Measurements from ENCODE around the gene PTCH1. TPM values are rescaled to one million over a fixed set of nuclear protein-coding genes. Genes with fewer than 3 reads are reported as not detected.

PTCH1 gene
- total RNA-seq, 1 donor from 2014 or later = 1.6 TPM

DNA sequence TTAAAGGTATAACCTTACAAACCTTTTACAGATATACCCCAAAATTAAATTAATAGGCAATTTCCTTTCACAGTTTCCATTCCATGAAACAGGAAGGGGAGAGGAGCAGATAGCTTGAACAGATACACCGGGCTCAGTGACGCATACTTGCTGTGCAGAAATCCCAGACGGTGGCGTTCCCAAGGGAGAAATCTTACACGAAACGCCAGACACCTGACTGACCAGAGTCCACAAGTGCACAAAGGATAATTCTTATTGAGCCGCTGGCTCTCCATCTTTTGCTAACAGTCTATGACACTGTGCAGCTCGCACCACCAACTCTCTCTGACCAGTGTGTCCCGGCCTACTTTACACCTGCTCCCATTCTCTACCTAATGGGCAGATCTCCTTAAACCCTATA lies 37.4 kb downstream of the PTCH1 start:
- TF ChIP-seq, protein P1, sequence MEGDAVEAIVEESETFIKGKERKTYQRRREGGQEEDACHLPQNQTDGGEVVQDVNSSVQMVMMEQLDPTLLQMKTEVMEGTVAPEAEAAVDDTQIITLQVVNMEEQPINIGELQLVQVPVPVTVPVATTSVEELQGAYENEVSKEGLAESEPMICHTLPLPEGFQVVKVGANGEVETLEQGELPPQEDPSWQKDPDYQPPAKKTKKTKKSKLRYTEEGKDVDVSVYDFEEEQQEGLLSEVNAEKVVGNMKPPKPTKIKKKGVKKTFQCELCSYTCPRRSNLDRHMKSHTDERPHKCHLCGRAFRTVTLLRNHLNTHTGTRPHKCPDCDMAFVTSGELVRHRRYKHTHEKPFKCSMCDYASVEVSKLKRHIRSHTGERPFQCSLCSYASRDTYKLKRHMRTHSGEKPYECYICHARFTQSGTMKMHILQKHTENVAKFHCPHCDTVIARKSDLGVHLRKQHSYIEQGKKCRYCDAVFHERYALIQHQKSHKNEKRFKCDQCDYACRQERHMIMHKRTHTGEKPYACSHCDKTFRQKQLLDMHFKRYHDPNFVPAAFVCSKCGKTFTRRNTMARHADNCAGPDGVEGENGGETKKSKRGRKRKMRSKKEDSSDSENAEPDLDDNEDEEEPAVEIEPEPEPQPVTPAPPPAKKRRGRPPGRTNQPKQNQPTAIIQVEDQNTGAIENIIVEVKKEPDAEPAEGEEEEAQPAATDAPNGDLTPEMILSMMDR (IDR thresholded peaks at IDR 0.05; ENCODE audit: insufficient read depth, low read length, severe bottlenecking) = no peak
- DNase-seq (ENCODE audit: low read depth) (no peak), FAIRE-seq (no peak)

DNA sequence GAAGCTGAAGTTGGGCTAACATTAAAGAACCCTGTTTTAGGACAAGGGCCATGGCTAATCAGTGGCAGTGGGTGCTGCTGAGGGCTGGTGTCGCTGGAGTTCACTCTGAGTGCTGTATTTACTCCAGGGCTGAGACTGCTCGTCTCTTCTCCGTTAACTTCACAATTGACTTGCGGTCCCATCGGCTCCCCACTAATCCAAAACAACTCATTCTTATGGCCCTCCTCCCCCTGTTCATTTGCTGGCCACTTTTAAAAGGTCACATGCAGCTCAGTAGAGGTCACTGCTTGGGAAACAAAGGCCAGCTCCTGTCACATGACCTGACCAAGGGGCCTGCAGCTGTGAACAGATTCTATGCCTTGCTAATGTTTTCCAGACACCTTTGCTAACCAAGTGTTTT lies 38.4 kb downstream of the PTCH1 start:
- Histone ChIP-seq H3K4me3 (ENCODE audit: low read depth, low read length) (no peak overlapping the region), H3K27me3 (ENCODE audit: control insufficient read depth, insufficient read depth, low read length) (no peaks in the 10 kb centered on the region), H3K36me3 (ENCODE audit: control insufficient read depth, insufficient read depth, low read length) (no peaks in the 10 kb centered on the region)
- FAIRE-seq = no peak
- TF ChIP-seq, protein P1 (IDR thresholded peaks at IDR 0.05; ENCODE audit: insufficient read depth, low read length, severe bottlenecking) = no peak
- no peak for DNase-seq (ENCODE audit: low read depth)

More for the DNA sequence above, 37.4 kb downstream of the PTCH1 start:
- H3K4me3 ChIP-seq (ENCODE audit: low read depth, low read length) = no peak overlapping the region
- H3K36me3 ChIP-seq (ENCODE audit: control insufficient read depth, insufficient read depth, low read length) = no peaks in the 10 kb centered on the region
- H3K27me3 ChIP-seq (ENCODE audit: control insufficient read depth, insufficient read depth, low read length) = no peaks in the 10 kb centered on the region

DNA sequence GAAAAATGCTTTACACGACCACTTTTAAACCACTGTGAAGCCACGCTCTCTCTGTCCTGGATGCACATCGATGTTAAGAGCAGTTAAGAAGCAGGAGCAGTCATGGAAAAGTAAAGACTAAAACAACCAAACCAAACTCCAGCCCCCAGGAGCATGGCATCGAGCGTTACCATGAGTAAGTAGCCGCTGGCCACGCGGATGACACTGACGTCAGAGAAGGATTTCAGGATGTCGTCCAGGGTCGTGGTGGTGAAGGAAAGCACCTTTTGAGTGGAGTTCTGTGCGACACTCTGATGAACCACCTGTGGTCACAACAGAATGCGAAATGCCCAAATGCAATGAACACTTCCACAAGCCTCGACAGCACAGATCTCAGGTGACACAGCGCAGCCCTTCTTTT lies 38.9 kb downstream of the PTCH1 start:
- Histone ChIP-seq H3K27me3 (ENCODE audit: control insufficient read depth, insufficient read depth, low read length) (no peaks in the 10 kb centered on the region), H3K36me3 (ENCODE audit: control insufficient read depth, insufficient read depth, low read length) (no peaks in the 10 kb centered on the region), H3K4me3 (ENCODE audit: low read depth, low read length) (no peak overlapping the region)
- TF ChIP-seq, protein P1 (IDR thresholded peaks at IDR 0.05; ENCODE audit: insufficient read depth, low read length, severe bottlenecking) = no peak
- no peak for FAIRE-seq
- no peak for DNase-seq (ENCODE audit: low read depth)

DNA sequence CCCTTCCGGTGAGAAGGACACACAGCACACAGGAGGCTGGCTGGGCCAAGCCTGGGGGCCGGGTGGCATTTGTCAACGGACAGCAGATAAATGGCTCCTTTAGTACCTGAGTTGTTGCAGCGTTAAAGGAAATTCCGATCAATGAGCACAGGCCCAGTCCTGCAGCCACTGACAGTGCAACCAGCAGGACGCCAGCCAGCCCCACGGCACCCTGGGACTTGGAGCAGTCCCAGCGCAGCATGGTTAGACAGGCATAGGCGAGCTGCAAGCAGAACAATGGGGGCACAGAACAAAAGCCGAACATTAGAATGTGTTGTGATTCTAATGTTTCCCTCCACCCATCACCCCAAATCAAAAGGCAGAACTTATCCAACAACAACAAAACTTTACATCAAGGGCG lies 39.3 kb downstream of the PTCH1 start:
- peak; percentile 37 for DNase-seq (ENCODE audit: low read depth)
- FAIRE-seq = no peak
- H3K36me3 ChIP-seq (ENCODE audit: control insufficient read depth, insufficient read depth, low read length) = no peaks in the 10 kb centered on the region

DNA sequence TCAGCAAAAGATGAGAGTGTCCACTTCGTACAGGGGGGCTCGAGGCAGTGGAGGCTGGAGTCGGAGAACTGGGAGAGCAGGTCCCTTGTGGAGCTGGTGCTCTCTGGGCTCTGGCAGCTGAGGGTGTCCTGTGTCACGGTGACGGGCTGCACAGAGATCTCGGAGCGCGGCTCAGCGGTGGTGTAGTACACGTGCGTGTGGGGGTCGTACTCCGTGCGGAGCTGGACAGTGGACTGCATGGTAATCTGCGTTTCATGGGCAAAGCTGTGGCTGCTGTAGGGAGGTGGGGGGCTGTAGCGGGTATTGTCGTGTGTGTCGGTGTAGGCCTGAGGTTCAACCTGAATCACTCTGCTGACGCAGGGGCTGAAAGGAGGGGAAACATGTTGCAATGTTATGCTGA lies 48.0 kb downstream of the PTCH1 start:
- Histone ChIP-seq H3K36me3 (ENCODE audit: control insufficient read depth, insufficient read depth, low read length) (peaks cover 1% of the 10 kb centered on the region), H3K27me3 (ENCODE audit: control insufficient read depth, insufficient read depth, low read length) (no peaks in the 10 kb centered on the region), H3K4me3 (ENCODE audit: low read depth, low read length) (no peak overlapping the region)
- no peak for FAIRE-seq
- no peak for DNase-seq (ENCODE audit: low read depth)
- TF ChIP-seq, protein P1 (IDR thresholded peaks at IDR 0.05; ENCODE audit: insufficient read depth, low read length, severe bottlenecking) = no peak

More for the DNA sequence above, 39.3 kb downstream of the PTCH1 start:
- Histone ChIP-seq H3K4me3 (ENCODE audit: low read depth, low read length) (no peak overlapping the region), H3K27me3 (ENCODE audit: control insufficient read depth, insufficient read depth, low read length) (no peaks in the 10 kb centered on the region)
- TF ChIP-seq, protein P1 (IDR thresholded peaks at IDR 0.05; ENCODE audit: insufficient read depth, low read length, severe bottlenecking) = no peak

DNA sequence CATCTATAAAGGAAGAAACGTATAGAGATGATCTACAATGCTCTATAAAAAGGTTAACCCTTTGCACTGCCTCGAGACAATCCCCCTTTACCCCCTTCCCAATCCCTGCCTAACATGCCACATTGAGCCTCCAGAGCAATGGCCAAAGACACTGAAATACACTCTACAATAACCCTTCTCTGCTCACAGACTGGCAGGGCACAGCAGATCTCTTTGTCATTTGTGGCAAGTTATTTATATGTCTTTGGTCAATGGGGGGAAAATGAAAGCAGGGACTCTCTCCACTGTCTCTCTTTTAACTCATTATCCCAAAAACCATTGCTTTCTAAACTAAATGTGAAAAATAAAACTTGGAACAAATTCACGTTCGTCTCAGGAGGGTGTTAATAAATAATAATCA lies 51.7 kb downstream of the PTCH1 start:
- TF ChIP-seq, protein P1 (IDR thresholded peaks at IDR 0.05; ENCODE audit: insufficient read depth, low read length, severe bottlenecking) = no peak
- Histone ChIP-seq H3K4me3 (ENCODE audit: low read depth, low read length) (no peak overlapping the region), H3K36me3 (ENCODE audit: control insufficient read depth, insufficient read depth, low read length) (peaks cover 1% of the 10 kb centered on the region), H3K27me3 (ENCODE audit: control insufficient read depth, insufficient read depth, low read length) (no peaks in the 10 kb centered on the region)
- DNase-seq (ENCODE audit: low read depth) (no peak), FAIRE-seq (no peak)

Measured in bronchial epithelial cell (primary cell).